Caco-2 (cell line): Measurements from ENCODE around the gene FIBP. TPM values are rescaled to one million over a fixed set of nuclear protein-coding genes. Genes with fewer than 3 reads are reported as not detected.

Source experiments
- BruUV-seq: library from RNA; stranded (reverse); fragments of 400-500 nt; replicated peaks from 2 replicates; lab custom pipeline; 2021; lab: Mats Ljungman, UMichigan
- CTCF ChIA-PET: fragments of 300-600 bp; sonication (Branson Sonifier 250); formaldehyde crosslinking; loops from one replicate; lab custom pipeline; 2022; ENCODE audit warnings: antibody characterized with exemption; lab: Charles Lee
- POLR2A ChIA-PET: fragments of 300-600 bp; sonication (Branson Sonifier 250); formaldehyde crosslinking; loops from one replicate; lab custom pipeline; 2022; ENCODE audit warnings: antibody characterized with exemption; lab: Charles Lee
- DNase-seq, 2 experiments: peaks; one replicate each; pipeline versions ENCODE4 v3.0.0 to v3.0.0-alpha.2; 2020 to 2022
- H3K27me3 ChIP-seq: replicated peaks from 2 replicates; pipeline ENCODE4 v1.6.0; 2011; ENCODE audit warnings: low read length; ENCODE audit not compliant: control insufficient read depth, insufficient read depth
- H3K36me3 ChIP-seq: 2 replicates; pipeline ENCODE4 v1.5.1; 2011; ENCODE audit warnings: low read length; ENCODE audit not compliant: control insufficient read depth, insufficient read depth
- H3K4me1 ChIP-seq: fragments of 250-450 bp; sonication (Bioruptor Pico); 2 replicates; pipeline ENCODE4 v1.5.1; 2020; ENCODE audit warnings: mild to moderate bottlenecking
- H3K4me3 ChIP-seq: 2 replicates; pipeline ENCODE4 v1.5.1; 2011; ENCODE audit warnings: low read depth, mild to moderate bottlenecking, control low read depth, low read length
- H3K9me3 ChIP-seq: fragments of 250-450 bp; sonication (Bioruptor Pico); 2 replicates; pipeline ENCODE4 v1.5.1; 2020; ENCODE audit warnings: mild to moderate bottlenecking, moderate library complexity
- H3K27ac Mint-ChIP-seq: one replicate; pipeline ENCODE4 v1.8.0; 2022; ENCODE audit warnings: mixed read lengths; ENCODE audit not compliant: unreplicated experiment
- H3K27me3 Mint-ChIP-seq: one replicate; pipeline ENCODE4 v1.8.0; 2022; ENCODE audit warnings: mixed read lengths; ENCODE audit not compliant: insufficient read depth, unreplicated experiment
- H3K36me3 Mint-ChIP-seq: one replicate; pipeline ENCODE4 v1.8.0; 2022; ENCODE audit warnings: mild to moderate bottlenecking, mixed read lengths; ENCODE audit not compliant: insufficient read depth, unreplicated experiment
- H3K4me1 Mint-ChIP-seq: one replicate; pipeline ENCODE4 v1.8.0; 2022; ENCODE audit warnings: low read depth, mixed read lengths; ENCODE audit not compliant: unreplicated experiment
- H3K4me3 Mint-ChIP-seq: one replicate; pipeline ENCODE4 v1.8.0; 2022; ENCODE audit warnings: mild to moderate bottlenecking, moderate library complexity, mixed read lengths; ENCODE audit not compliant: unreplicated experiment
- H3K9me3 Mint-ChIP-seq: one replicate; pipeline ENCODE4 v1.8.0; 2022; ENCODE audit warnings: mixed read lengths; ENCODE audit not compliant: unreplicated experiment
- CTCF ChIP-seq, 2 experiments: fragments of 200-600 bp in 1 of 2; IDR thresholded peaks; 1 replicate in 1 of 2; 2 replicates in 1 of 2; pipeline versions ENCODE4 v1.5.1 to v1.8.0; 2011 to 2022; ENCODE audit warnings: antibody characterized with exemption in 1 of 2, control low read depth in 1 of 2, inconsistent platforms in 1 of 2, low read depth in 1 of 2, low read length in 1 of 2, mild to moderate bottlenecking in 1 of 2, moderate library complexity in 1 of 2; ENCODE audit not compliant: insufficient read depth in 1 of 2, severe bottlenecking in 1 of 2, unreplicated experiment in 1 of 2
- intact Hi-C: fragments of 100-400 bp; cut with micrococcal nuclease; formaldehyde crosslinking; loops from one replicate; pipeline ENCODE4 v1.10.0; 2022; ENCODE audit not compliant: unreplicated experiment
- total RNA-seq: library from RNA; stranded (reverse); gene quantifications from 2 replicates; pipeline ENCODE4 v1.2.3, GENCODE V29; 2022

Gene FIBP
- total RNA-seq, 1 experiment from 2014 or later, result 61.5 TPM

- CTCF ChIA-PET, result interaction anchor here (0.5 to 7.8 kb wide), 78 partner anchors 9 to 1071 kb away, joined by 3 to 241 read pairs (median 5); partner anchors contain the start of genes AP5B1, BANF1, CFL1 and CTSW
- intact Hi-C loops, result loop anchor here (1.0 kb wide), 5 partner anchors 13 to 175 kb away; partner anchors contain the start of genes BANF1, EIF1AD, FOSL1 and KAT5
- POLR2A ChIA-PET, result interaction anchor here (0.5 to 3.1 kb wide), 18 partner anchors 10 to 425 kb away, joined by 3 to 43 read pairs (median 6); partner anchors contain the start of genes BANF1, CFL1, EIF1AD and KAT5
- no peaks in the 10 kb centered on the region for H3K9me3 ChIP-seq
- Mint-ChIP-seq H3K4me1 (peaks cover 31% of the 10 kb centered on the region), H3K27me3 (no peaks in the 10 kb centered on the region), H3K36me3 (peaks cover 56% of the 10 kb centered on the region), H3K9me3 (no peaks in the 10 kb centered on the region), H3K4me3 (peak overlapping the region; percentile 82), H3K27ac (peak overlapping the region; percentile 69)
- H3K4me3 ChIP-seq, result peak overlapping the region; percentile 68
- no peak for DNase-seq
- peaks cover 31% of the 10 kb centered on the region for H3K4me1 ChIP-seq
- peaks cover 4% of the 10 kb centered on the region for H3K36me3 ChIP-seq
- BruUV-seq, result TSS peak; percentile 38
- no peak for TF ChIP-seq CTCF (IDR thresholded peaks at IDR 0.05; ENCODE audit: insufficient read depth in 1 of 2, low read depth in 1 of 2, low read length in 1 of 2, severe bottlenecking in 1 of 2, unreplicated experiment in 1 of 2)
- H3K27me3 ChIP-seq, result no peaks in the 10 kb centered on the region
Observed at GRCh38 chr11:65887723-65888162, 528 bp downstream of the FIBP start.

- ChIA-PET CTCF (interaction anchor here (0.7 to 7.8 kb wide), 9 partner anchors 15 to 402 kb away, joined by 3 to 241 read pairs (median 8); partner anchors contain the start of genes AP5B1, CFL1, FOSL1 and KAT5), POLR2A (interaction anchor here (1.6 to 3.1 kb wide), 2 partner anchors 28 to 34 kb away, joined by 7 to 43 read pairs; partner anchors contain the start of genes CFL1 and MUS81)
- Mint-ChIP-seq H3K4me1 (peaks cover 24% of the 10 kb centered on the region), H3K36me3 (peaks cover 52% of the 10 kb centered on the region), H3K27ac (peak overlapping the region; percentile 69), H3K9me3 (no peaks in the 10 kb centered on the region), H3K4me3 (peak overlapping the region; percentile 82), H3K27me3 (no peaks in the 10 kb centered on the region)
- intact Hi-C loops, result no loop called here
- Histone ChIP-seq H3K9me3 (no peaks in the 10 kb centered on the region), H3K36me3 (peaks cover 4% of the 10 kb centered on the region), H3K27me3 (no peaks in the 10 kb centered on the region), H3K4me1 (peaks cover 31% of the 10 kb centered on the region), H3K4me3 (peak overlapping the region; percentile 68)
- DNase-seq, result no peak
- TF ChIP-seq CTCF (IDR thresholded peaks at IDR 0.05; ENCODE audit: insufficient read depth in 1 of 2, low read depth in 1 of 2, low read length in 1 of 2, severe bottlenecking in 1 of 2, unreplicated experiment in 1 of 2), result no peak
- BruUV-seq, result no TSS peak
Observed at GRCh38 chr11:65886826-65887722, 1.2 kb downstream of the FIBP start.
